Esophagus squamous epithelium (tissue), 4 donors: Measurements from ENCODE around the gene COX5B.

Experiments used
- POLR2A ChIP-seq, 4 donors: fragments of 450-650 bp; IDR thresholded peaks; one replicate each; pipeline ENCODE4 v1.6.1; 2017; ENCODE audit warnings: antibody characterized with exemption in 4 of 4, mild to moderate bottlenecking in 4 of 4, moderate library complexity in 3 of 4
- TF ChIP-seq, protein P1 (sequence below), 6 experiments: fragments of 450-650 bp in 4 of 6; fragments of 200-600 bp in 2 of 6; sonication (generic) in 2 of 6; IDR thresholded peaks; one replicate each; pipeline ENCODE4 v1.5.1; 2016 to 2019; ENCODE audit warnings: antibody characterized with exemption in 6 of 6, mild to moderate bottlenecking in 4 of 6, moderate library complexity in 4 of 6

DNA sequence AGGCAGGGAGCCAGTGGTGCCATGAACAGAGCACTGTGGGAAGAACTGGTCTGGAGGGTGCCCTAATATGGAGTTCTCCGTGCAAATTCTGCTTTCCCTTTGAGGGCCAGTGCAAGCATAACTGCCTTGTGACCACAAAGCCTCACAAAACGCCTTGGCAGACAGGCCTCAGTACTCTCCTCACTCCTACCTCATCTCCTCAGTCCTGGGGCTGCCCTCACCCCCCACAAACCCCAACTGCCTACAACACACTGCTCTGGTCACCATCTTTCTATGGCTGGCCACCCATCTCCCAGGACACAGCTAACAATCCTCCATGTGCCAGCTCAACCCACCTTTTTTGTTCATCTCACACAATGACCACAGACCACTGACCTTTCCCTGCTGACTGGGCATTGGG is 8.9 kb downstream of the COX5B start:
- TF ChIP-seq, protein P1, sequence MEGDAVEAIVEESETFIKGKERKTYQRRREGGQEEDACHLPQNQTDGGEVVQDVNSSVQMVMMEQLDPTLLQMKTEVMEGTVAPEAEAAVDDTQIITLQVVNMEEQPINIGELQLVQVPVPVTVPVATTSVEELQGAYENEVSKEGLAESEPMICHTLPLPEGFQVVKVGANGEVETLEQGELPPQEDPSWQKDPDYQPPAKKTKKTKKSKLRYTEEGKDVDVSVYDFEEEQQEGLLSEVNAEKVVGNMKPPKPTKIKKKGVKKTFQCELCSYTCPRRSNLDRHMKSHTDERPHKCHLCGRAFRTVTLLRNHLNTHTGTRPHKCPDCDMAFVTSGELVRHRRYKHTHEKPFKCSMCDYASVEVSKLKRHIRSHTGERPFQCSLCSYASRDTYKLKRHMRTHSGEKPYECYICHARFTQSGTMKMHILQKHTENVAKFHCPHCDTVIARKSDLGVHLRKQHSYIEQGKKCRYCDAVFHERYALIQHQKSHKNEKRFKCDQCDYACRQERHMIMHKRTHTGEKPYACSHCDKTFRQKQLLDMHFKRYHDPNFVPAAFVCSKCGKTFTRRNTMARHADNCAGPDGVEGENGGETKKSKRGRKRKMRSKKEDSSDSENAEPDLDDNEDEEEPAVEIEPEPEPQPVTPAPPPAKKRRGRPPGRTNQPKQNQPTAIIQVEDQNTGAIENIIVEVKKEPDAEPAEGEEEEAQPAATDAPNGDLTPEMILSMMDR (IDR thresholded peaks at IDR 0.05): no peak
- TF ChIP-seq POLR2A (IDR thresholded peaks at IDR 0.05): no peak
